Loucy (cell line): ENCODE data around the gene C10orf62.

ENCODE experiments used
- H2AFZ ChIP-seq: fragments of 200-600 bp; sonication (generic); 2 replicates; pipeline ENCODE4 v1.6.0; 2016; ENCODE audit warnings: antibody characterized with exemption, mild to moderate bottlenecking, low read length, moderate library complexity
- H3F3A ChIP-seq: fragments of 200-600 bp; 2 replicates; pipeline ENCODE4 v1.6.0; 2016; ENCODE audit warnings: antibody characterized with exemption, low read depth, mild to moderate bottlenecking
- H3K27me3 ChIP-seq: fragments of 200-600 bp; sonication (generic); 2 replicates; pipeline ENCODE4 v1.6.1; 2014; ENCODE audit warnings: low read length, mild to moderate bottlenecking; ENCODE audit not compliant: insufficient read depth, poor library complexity, severe bottlenecking
- H3K36me3 ChIP-seq: fragments of 200-600 bp; sonication (generic); 2 replicates; pipeline ENCODE4 v1.6.1; 2016; ENCODE audit warnings: low read length; ENCODE audit not compliant: insufficient read depth
- H3K4me1 ChIP-seq: fragments of 200-600 bp; sonication (generic); 2 replicates; pipeline ENCODE4 v1.5.1; 2014; ENCODE audit warnings: low read length, mild to moderate bottlenecking; ENCODE audit not compliant: insufficient read depth, poor library complexity, severe bottlenecking
- H3K4me2 ChIP-seq: fragments of 200-600 bp; sonication (generic); 2 replicates; pipeline ENCODE4 v1.6.0; 2014; ENCODE audit warnings: antibody characterized with exemption, low read length, low read depth, mild to moderate bottlenecking; ENCODE audit not compliant: poor library complexity, severe bottlenecking
- H3K4me3 ChIP-seq: fragments of 200-600 bp; sonication (generic); 2 replicates; pipeline ENCODE4 v1.5.1; 2014; ENCODE audit warnings: low read length, mild to moderate bottlenecking, mixed read lengths; ENCODE audit not compliant: poor library complexity, severe bottlenecking
- H3K79me2 ChIP-seq: fragments of 200-600 bp; sonication (generic); 2 replicates; pipeline ENCODE4 v1.6.1; 2014; ENCODE audit warnings: low read length; ENCODE audit not compliant: insufficient read depth
- H3K9ac ChIP-seq: fragments of 200-600 bp; sonication (generic); 2 replicates; pipeline ENCODE4 v1.6.0; 2014; ENCODE audit warnings: mild to moderate bottlenecking, low read depth, low read length, moderate library complexity; ENCODE audit not compliant: poor library complexity, severe bottlenecking
- H3K9me2 ChIP-seq: fragments of 200-600 bp; sonication (generic); replicated peaks from 2 replicates; pipeline ENCODE4 v1.6.1; 2016; ENCODE audit warnings: low read depth, low read length, mixed read lengths
- H3K9me3 ChIP-seq: fragments of 200-600 bp; sonication (generic); 2 replicates; pipeline ENCODE4 v1.6.1; 2014; ENCODE audit warnings: mild to moderate bottlenecking, antibody characterized with exemption, low read length, low read depth; ENCODE audit not compliant: insufficient read depth
- H4K20me1 ChIP-seq: fragments of 200-600 bp; sonication (generic); 2 replicates; pipeline ENCODE4 v1.6.0; 2014; ENCODE audit warnings: antibody characterized with exemption, low read length, mild to moderate bottlenecking; ENCODE audit not compliant: insufficient read depth, poor library complexity, severe bottlenecking
- EZH2phosphoT487 ChIP-seq: fragments of 200-600 bp; IDR thresholded peaks from 2 replicates; pipeline ENCODE4 v1.6.1; 2018; ENCODE audit warnings: antibody characterized with exemption, mild to moderate bottlenecking, moderate library complexity, borderline replicate concordance
- TF ChIP-seq, protein P1 (sequence below): fragments of 200-600 bp; sonication (generic); conservative IDR thresholded peaks from 2 replicates; pipeline ENCODE4 v1.5.1; 2014; ENCODE audit warnings: mild to moderate bottlenecking, antibody characterized with exemption, low read length

Gene C10orf62

GRCh38 chr10:97589479-97589878 lies at the start of gene C10orf62:
Gene C10orf62 (plus strand): TSS chr10:97589721. CDS start chr10:97589898, 177 bp downstream.
- no peak within 1 kb of the TSS for H3K4me2 ChIP-seq
- no peaks in the 10 kb centered on the region for H3K79me2 ChIP-seq
- H3K9me2 ChIP-seq = no peaks in the 10 kb centered on the region

GRCh38 chr10:97540669-97541500 lies 48.6 kb upstream of the C10orf62 start:
- Histone ChIP-seq H3K4me1 (peaks cover 13% of the 10 kb centered on the region), H3K9me3 (no peaks in the 10 kb centered on the region), H3F3A (no peaks in the 10 kb centered on the region), H4K20me1 (no peaks in the 10 kb centered on the region), H3K4me3 (no peak overlapping the region), H2AFZ (no peak overlapping the region), H3K4me2 (no peak overlapping the region), H3K9ac (no peak overlapping the region), H3K36me3 (no peaks in the 10 kb centered on the region), H3K27me3 (no peaks in the 10 kb centered on the region), H3K79me2 (no peaks in the 10 kb centered on the region), H3K9me2 (no peaks in the 10 kb centered on the region)
- TF ChIP-seq EZH2phosphoT487 = no peak
- TF ChIP-seq, protein P1, sequence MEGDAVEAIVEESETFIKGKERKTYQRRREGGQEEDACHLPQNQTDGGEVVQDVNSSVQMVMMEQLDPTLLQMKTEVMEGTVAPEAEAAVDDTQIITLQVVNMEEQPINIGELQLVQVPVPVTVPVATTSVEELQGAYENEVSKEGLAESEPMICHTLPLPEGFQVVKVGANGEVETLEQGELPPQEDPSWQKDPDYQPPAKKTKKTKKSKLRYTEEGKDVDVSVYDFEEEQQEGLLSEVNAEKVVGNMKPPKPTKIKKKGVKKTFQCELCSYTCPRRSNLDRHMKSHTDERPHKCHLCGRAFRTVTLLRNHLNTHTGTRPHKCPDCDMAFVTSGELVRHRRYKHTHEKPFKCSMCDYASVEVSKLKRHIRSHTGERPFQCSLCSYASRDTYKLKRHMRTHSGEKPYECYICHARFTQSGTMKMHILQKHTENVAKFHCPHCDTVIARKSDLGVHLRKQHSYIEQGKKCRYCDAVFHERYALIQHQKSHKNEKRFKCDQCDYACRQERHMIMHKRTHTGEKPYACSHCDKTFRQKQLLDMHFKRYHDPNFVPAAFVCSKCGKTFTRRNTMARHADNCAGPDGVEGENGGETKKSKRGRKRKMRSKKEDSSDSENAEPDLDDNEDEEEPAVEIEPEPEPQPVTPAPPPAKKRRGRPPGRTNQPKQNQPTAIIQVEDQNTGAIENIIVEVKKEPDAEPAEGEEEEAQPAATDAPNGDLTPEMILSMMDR = 0 out of 2 replicates have a peak, but pooled peaks have one; percentile 12

More at GRCh38 chr10:97589479-97589878, at the start of gene C10orf62:
- Histone ChIP-seq H4K20me1 (no peaks in the 10 kb centered on the region), H3K4me1 (no peaks in the 10 kb centered on the region), H3F3A (no peaks in the 10 kb centered on the region), H3K36me3 (no peaks in the 10 kb centered on the region), H3K9me3 (no peaks in the 10 kb centered on the region), H2AFZ (no peak within 1 kb of the TSS), H3K4me3 (no peak within 1 kb of the TSS), H3K27me3 (no peaks in the 10 kb centered on the region), H3K9ac (no peak within 1 kb of the TSS)
- TF ChIP-seq, protein P1 = no peak
- TF ChIP-seq EZH2phosphoT487 = no peak

DNA sequence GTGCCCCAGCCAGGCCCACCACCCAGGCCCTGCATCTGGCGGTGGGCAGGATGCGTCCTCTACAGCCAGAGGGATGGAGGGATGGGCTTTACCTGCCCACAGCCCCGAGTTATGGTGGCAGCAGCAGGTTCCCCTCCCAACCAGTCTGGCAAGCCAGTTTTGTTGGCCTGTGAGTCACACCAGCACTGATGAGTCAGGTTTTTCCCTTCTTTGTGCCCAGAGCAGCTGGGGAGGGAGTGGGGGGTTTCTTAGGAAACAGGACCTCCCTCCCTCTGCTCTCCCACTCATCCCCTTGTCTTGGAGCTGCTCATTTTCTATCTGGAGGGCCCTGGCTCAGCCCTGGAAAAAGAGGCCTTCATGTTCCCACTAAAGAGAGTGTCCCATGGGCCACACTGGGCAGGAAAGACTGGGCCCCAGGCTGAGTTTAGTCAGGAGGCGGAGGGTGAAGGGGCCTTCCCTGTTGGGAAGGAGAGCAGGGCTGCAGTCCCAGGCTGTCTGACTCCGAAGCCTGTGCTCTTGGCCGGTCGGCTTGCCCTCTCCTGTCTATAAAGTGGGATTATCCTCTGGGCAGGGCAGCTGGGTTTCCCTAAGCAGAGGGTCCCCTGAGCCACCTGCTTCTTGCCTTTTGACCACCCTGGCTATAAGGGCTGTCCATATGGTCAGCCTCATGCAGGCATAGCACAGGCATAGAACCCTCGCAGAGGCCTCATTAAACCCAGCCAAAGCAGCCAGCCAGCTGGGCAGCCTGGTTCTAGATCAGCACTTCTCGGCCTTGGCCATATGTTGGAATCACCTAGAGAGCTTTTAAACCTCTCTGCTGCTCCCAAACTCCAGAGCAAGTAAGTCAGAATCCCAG lies 47.1 kb upstream of the C10orf62 start:
- Histone ChIP-seq H4K20me1 (no peaks in the 10 kb centered on the region), H3K4me3 (no peak overlapping the region), H3K4me2 (peak overlapping the region; percentile 32), H2AFZ (no peak overlapping the region), H3K9me2 (no peaks in the 10 kb centered on the region), H3F3A (no peaks in the 10 kb centered on the region), H3K79me2 (no peaks in the 10 kb centered on the region), H3K4me1 (peaks cover 13% of the 10 kb centered on the region), H3K36me3 (no peaks in the 10 kb centered on the region), H3K9ac (peak overlapping the region; percentile 16), H3K27me3 (no peaks in the 10 kb centered on the region), H3K9me3 (no peaks in the 10 kb centered on the region)
- TF ChIP-seq, protein P1 = no peak
- TF ChIP-seq EZH2phosphoT487 = no peak
